Endothelial cell of umbilical vein (primary cell): Measurements from ENCODE around the gene SH3PXD2A. TPM values are rescaled to one million over a fixed set of nuclear protein-coding genes. Genes with fewer than 3 reads are reported as not detected.

ENCODE experiments used
- BruUV-seq: library from RNA; stranded (reverse); fragments of 400-500 nt; replicated peaks from 2 replicates; lab custom pipeline; 2021; lab: Mats Ljungman, UMichigan
- CTCF ChIA-PET: fragments of 300-600, 350-600 bp; sonication (Branson Sonifier 250); formaldehyde crosslinking; loops from one replicate; lab custom pipeline; 2021; ENCODE audit warnings: antibody characterized with exemption, inconsistent platforms; lab: Charles Lee
- POLR2A ChIA-PET: fragments of 300-600, 350-600 bp; sonication (Branson Sonifier 250); formaldehyde crosslinking; loops from one replicate; lab custom pipeline; 2021; ENCODE audit warnings: antibody characterized with exemption, inconsistent platforms; lab: Charles Lee
- DNase-seq: peaks from one replicate; pipeline ENCODE4 v3.0.0-alpha.2; 2011; ENCODE audit warnings: low read depth, low spot score
- FAIRE-seq: peaks from 2 replicates; lab custom pipeline; 2011; peaks lifted over from hg19 to GRCh38; lab: Jason Lieb, UNC
- H2AFZ ChIP-seq: 2 replicates; pipeline ENCODE4 v1.6.0; 2012; ENCODE audit warnings: low read depth, low read length, control low read depth, inconsistent platforms
- H3K27ac ChIP-seq: 2 replicates; pipeline ENCODE4 v1.5.1; 2011; ENCODE audit warnings: low read depth, mild to moderate bottlenecking, control low read depth, low read length, moderate library complexity; ENCODE audit not compliant: insufficient read depth
- H3K27me3 ChIP-seq, 2 experiments: 2 replicates each; pipeline versions ENCODE4 v1.6.0 to v1.6.1; 2011; ENCODE audit warnings: low read length in 2 of 2, mixed read lengths in 1 of 2; ENCODE audit not compliant: control insufficient read depth in 2 of 2, insufficient read depth in 2 of 2
- H3K36me3 ChIP-seq, 2 experiments: 2 replicates in 1 of 2; 3 replicates in 1 of 2; pipeline ENCODE4 v1.5.1; 2011; ENCODE audit warnings: low read length in 2 of 2, mild to moderate bottlenecking in 1 of 2, moderate library complexity in 1 of 2; ENCODE audit not compliant: control insufficient read depth in 2 of 2, insufficient read depth in 2 of 2; ENCODE audit errors: extremely low read depth in 1 of 2
- H3K4me1 ChIP-seq: 3 replicates; pipeline ENCODE4 v1.5.1; 2011; ENCODE audit warnings: mild to moderate bottlenecking, low read length; ENCODE audit not compliant: control insufficient read depth, insufficient read depth; ENCODE audit errors: extremely low read depth
- H3K4me2 ChIP-seq: 2 replicates; pipeline ENCODE4 v1.6.1; 2011; ENCODE audit warnings: low read length, control low read depth, mixed read lengths; ENCODE audit not compliant: insufficient read depth
- H3K4me3 ChIP-seq, 3 experiments: fragments of 200-600 bp in 1 of 3; sonication (generic), shearing (Covaris generic) in 1 of 3; replicated peaks in 1 of 3; 2 replicates each; pipeline ENCODE4 v1.5.1; 2011 to 2016; ENCODE audit warnings: control low read depth in 3 of 3, low read length in 3 of 3, mild to moderate bottlenecking in 2 of 3, inconsistent platforms in 1 of 3, low read depth in 1 of 3, moderate library complexity in 1 of 3; ENCODE audit not compliant: insufficient read depth in 1 of 3
- H3K79me2 ChIP-seq: 2 replicates; pipeline ENCODE4 v1.6.0; 2012; ENCODE audit warnings: low read length, inconsistent platforms; ENCODE audit not compliant: control insufficient read depth, insufficient read depth
- H3K9ac ChIP-seq: replicated peaks from 2 replicates; pipeline ENCODE3; 2011; ENCODE audit warnings: low read length, control low read depth; ENCODE audit not compliant: insufficient read depth; ENCODE audit errors: extremely low read depth
- H3K9me1 ChIP-seq: replicated peaks from 3 replicates; pipeline ENCODE4 v1.6.0; 2011; ENCODE audit warnings: mild to moderate bottlenecking, low read length; ENCODE audit not compliant: control insufficient read depth, insufficient read depth; ENCODE audit errors: extremely low read depth
- H3K9me3 ChIP-seq: replicated peaks from 2 replicates; pipeline ENCODE4 v1.5.1; 2012; ENCODE audit warnings: low read length, inconsistent platforms; ENCODE audit not compliant: control insufficient read depth, insufficient read depth
- H4K20me1 ChIP-seq: replicated peaks from 2 replicates; pipeline ENCODE3; 2011; ENCODE audit warnings: mild to moderate bottlenecking, low read length; ENCODE audit not compliant: control insufficient read depth, insufficient read depth; ENCODE audit errors: extremely low read depth
- EZH2 ChIP-seq: IDR thresholded peaks from 2 replicates; pipeline ENCODE4 v1.6.1; 2012; ENCODE audit warnings: borderline replicate concordance, low read depth, mild to moderate bottlenecking, moderate library complexity, low read length, inconsistent platforms; ENCODE audit not compliant: severe bottlenecking
- JUN ChIP-seq: IDR thresholded peaks from 2 replicates; pipeline ENCODE4 v1.6.1; 2011; ENCODE audit warnings: borderline replicate concordance, low read depth; ENCODE audit not compliant: insufficient read length, insufficient read depth
- MYC ChIP-seq: IDR thresholded peaks from one replicate; pipeline ENCODE4 v1.6.1; 2011; ENCODE audit warnings: mild to moderate bottlenecking, low read depth, low read length
- POLR2A ChIP-seq: IDR thresholded peaks from 2 replicates; pipeline ENCODE4 v1.6.1; 2012; ENCODE audit warnings: low read depth, mild to moderate bottlenecking, control low read depth, low read length
- POLR2AphosphoS5 ChIP-seq: IDR thresholded peaks from 2 replicates; pipeline ENCODE4 v1.6.1; 2012; ENCODE audit warnings: low read depth, mild to moderate bottlenecking, control low read depth, low read length, moderate library complexity; ENCODE audit not compliant: insufficient read depth
- dilution Hi-C: fragments of 300-500 bp; cut with MboI; formaldehyde crosslinking; loops from one replicate; pipeline ENCODE4 v1.15.0; 2019; ENCODE audit warnings: low sequenced_read_pairs; ENCODE audit not compliant: extremely low pct_ligation_motif_present
- intact Hi-C: fragments of 100-400 bp; cut with micrococcal nuclease; formaldehyde crosslinking; loops from one replicate; pipeline ENCODE4 v1.10.0; 2022
- polyA plus RNA-seq, 4 experiments: library from polyadenylated mRNA; depleted of rRNA in 3 of 4; stranded (reverse) in 3 of 4; unstranded in 1 of 4; fragments of >200 nt; gene quantifications; 2 replicates each; pipeline versions ENCODE4 v1.2.1 to v1.2.3, GENCODE V29; 2011 to 2012; ENCODE audit warnings: missing spikeins in 1 of 4
- total RNA-seq: library from RNA; stranded (reverse); gene quantifications from 2 replicates; pipeline ENCODE4 v1.2.3, GENCODE V29; 2021
- TF ChIP-seq, protein P1 (sequence below), 2 donors: IDR thresholded peaks; 1 replicate in 1 of 2; 2 replicates in 1 of 2; pipeline ENCODE4 v1.5.1; 2011; ENCODE audit warnings: low read length in 2 of 2, mild to moderate bottlenecking in 2 of 2, moderate library complexity in 2 of 2, control low read depth in 1 of 2, inconsistent platforms in 1 of 2, low read depth in 1 of 2; ENCODE audit not compliant: insufficient read depth in 1 of 2; ENCODE audit errors: extremely low read depth in 1 of 2

The SH3PXD2A gene
- total and polyA plus RNA-seq, 2 donors (not counting 3 experiments of a cell fraction or from before 2014, with no cell fraction given), result 1.4 to 5.1 TPM

- H3K9ac ChIP-seq, result no peak overlapping the region
Measured at GRCh38 chr10:103872137-103872931, 17.0 kb upstream of the SH3PXD2A start.

More at GRCh38 chr10:103872137-103872931, 17.0 kb upstream of the SH3PXD2A start:
- no peaks in the 10 kb centered on the region for H3K27me3 ChIP-seq
- no peak overlapping the region for H3K4me3 ChIP-seq
- H3K27ac ChIP-seq, result no peak overlapping the region
- dilution Hi-C loops, result loop anchor here (25.0 kb wide), 1 partner anchor 160 kb away; no protein-coding TSS in a partner anchor
- no peak for DNase-seq
- ChIA-PET CTCF (interaction anchor here (0.6 to 0.9 kb wide), 2 partner anchors 59 to 160 kb away, joined by 3 read pairs; no protein-coding TSS in a partner anchor), POLR2A (interaction anchor here (0.8 kb wide), 1 partner anchor 15 kb away, joined by 3 read pairs; no protein-coding TSS in a partner anchor)
- no peaks in the 10 kb centered on the region for H3K9me3 ChIP-seq
- H3K4me2 ChIP-seq, result no peak overlapping the region
- no peak for FAIRE-seq
- H3K9me1 ChIP-seq, result no peaks in the 10 kb centered on the region
- H4K20me1 ChIP-seq, result no peaks in the 10 kb centered on the region
- no peaks in the 10 kb centered on the region for H3K79me2 ChIP-seq
- BruUV-seq, result no TSS peak
- H2AFZ ChIP-seq, result no peak overlapping the region
- TF ChIP-seq JUN, result no peak
- TF ChIP-seq MYC, result no peak
- TF ChIP-seq EZH2, result no peak
- TF ChIP-seq, protein P1, sequence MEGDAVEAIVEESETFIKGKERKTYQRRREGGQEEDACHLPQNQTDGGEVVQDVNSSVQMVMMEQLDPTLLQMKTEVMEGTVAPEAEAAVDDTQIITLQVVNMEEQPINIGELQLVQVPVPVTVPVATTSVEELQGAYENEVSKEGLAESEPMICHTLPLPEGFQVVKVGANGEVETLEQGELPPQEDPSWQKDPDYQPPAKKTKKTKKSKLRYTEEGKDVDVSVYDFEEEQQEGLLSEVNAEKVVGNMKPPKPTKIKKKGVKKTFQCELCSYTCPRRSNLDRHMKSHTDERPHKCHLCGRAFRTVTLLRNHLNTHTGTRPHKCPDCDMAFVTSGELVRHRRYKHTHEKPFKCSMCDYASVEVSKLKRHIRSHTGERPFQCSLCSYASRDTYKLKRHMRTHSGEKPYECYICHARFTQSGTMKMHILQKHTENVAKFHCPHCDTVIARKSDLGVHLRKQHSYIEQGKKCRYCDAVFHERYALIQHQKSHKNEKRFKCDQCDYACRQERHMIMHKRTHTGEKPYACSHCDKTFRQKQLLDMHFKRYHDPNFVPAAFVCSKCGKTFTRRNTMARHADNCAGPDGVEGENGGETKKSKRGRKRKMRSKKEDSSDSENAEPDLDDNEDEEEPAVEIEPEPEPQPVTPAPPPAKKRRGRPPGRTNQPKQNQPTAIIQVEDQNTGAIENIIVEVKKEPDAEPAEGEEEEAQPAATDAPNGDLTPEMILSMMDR (IDR thresholded peaks at IDR 0.05; ENCODE audit: extremely low read depth in 1 of 2, insufficient read depth in 1 of 2, low read depth in 1 of 2, low read length in 2 of 2), result no peak
- no peak for TF ChIP-seq POLR2AphosphoS5
- TF ChIP-seq POLR2A, result no peak
- intact Hi-C loops, result no loop called here
- no peaks in the 10 kb centered on the region for H3K36me3 ChIP-seq
- no peaks in the 10 kb centered on the region for H3K4me1 ChIP-seq
